GM21576 (cell line): ENCODE data around the gene NES.

Experiments
- ATAC-seq: cut with Tn5 transposase; IDR thresholded peaks from one replicate; pipeline ENCODE4 v1.9.1; 2021; ENCODE audit warnings: mild to moderate bottlenecking, moderate library complexity; ENCODE audit not compliant: unreplicated experiment

NES gene

DNA sequence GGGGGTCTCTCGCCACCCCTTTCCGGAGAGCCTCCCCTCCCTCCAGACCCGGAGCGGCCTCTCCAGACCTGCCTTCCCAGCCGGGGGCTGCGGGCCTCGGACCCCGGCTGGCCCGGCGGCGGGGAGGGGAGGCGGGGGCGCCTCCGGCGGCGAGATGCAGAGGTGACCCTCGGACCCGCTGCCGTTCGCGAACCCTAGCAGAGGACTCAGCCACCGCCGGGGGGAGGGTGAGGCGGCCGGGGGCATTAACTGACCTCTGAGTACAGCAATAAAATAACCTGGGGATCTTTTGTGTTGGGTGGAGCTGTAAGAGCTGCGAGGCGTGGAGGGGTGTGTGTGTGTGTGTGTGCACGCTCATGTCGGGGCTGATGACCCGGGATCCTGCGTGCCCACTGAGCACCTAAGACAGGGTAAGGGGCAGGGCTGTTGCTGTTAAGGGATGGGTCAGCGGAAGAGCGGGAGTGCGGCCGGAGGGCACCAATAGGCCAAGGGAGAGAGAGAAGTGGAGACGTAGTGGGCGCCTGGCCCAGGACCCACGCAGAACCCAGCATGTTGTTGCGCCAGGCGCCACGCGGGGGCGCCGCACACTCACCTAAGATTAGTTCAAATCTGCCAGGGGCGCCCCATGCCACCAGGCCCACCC lies 51.6 kb downstream of the NES start:
- no peak for ATAC-seq

DNA sequence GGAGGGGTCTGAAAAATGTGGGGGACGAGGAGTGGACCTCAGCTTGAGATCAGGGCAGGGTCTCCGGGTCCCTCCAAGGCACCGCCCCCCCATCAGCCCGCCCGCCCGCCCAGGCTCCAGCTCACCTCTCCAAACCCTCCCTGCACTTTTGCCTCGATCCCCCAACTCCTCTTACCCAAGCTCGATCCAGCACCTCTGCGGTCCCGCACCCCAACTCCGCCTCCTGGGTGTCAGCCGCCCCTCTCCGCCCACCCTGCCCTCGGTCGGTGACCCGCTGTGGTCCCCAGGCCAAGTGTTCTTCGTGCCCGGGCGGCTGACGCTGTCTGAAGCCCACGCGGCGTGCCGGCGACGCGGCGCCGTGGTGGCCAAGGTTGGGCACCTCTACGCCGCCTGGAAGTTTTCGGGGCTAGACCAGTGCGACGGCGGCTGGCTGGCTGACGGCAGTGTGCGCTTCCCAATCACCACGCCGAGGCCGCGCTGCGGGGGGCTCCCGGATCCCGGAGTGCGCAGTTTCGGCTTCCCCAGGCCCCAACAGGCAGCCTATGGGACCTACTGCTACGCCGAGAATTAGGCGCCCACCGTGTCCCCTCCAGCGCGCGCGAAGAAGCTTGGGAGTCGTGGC lies 52.3 kb downstream of the NES start:
- ATAC-seq = no peak

DNA sequence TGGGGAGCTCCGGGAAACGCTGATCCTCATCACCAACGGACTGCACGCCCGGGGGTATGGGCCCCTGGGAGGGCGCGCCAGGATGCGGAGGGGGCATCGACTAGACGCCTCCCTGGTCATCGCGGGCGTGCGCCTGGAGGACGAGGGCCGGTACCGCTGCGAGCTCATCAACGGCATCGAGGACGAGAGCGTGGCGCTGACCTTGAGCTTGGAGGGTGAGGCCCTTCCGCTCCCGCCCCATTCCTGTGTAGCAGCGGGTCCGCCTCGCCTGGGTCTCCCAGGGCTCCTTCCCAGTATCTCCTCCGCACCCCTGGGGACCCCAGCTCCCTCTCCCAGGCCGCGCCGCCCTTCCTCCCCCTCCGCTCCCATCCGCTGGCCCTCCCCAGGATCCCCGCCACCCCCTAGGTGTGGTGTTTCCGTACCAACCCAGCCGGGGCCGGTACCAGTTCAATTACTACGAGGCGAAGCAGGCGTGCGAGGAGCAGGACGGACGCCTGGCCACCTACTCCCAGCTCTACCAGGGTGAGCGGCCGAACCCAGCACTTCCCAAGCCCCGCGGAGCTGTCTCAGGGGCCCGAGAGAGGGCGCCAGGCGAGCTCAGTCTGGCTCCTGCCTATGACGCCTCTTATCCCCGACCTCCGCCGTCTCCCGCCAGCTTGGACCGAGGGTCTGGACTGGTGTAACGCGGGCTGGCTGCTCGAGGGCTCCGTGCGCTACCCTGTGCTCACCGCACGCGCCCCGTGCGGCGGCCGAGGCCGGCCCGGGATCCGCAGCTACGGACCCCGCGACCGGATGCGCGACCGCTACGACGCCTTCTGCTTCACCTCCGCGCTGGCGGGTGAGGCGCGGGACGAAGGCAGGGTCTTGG lies 53.0 kb downstream of the NES start:
- ATAC-seq = no peak

DNA sequence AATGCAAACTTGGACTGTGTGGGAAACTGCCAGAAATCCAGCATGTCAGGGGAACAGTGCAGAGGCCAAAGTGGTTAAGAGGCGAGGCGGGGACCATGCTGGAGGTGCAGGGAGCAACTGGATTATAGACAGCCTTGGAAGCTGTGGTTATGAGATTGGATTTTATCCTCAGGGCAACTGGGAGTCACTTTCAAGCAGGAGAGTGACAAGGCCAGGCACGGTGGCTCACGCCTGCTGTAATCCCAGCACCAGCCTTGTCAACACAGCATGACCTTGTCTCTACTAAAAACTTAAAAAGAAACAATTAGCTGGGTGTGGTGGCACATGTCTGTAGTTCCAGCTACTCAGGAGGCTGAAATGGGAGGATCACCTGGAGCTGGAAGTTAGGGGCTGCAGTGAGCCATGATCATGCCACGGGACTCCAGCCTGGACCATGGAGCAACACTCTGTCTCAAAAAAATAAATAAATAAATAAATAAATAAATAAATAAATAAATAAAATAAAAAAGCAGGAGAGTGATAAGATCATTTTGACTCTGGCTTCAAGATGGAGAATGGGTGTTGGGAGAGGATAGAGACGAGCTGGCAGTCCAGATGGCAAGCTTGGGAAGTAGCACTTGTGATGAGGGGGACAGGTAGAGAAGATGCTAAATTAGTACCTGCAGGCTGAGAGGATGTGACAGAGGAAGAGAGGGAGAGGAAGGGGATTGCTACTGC lies 54.5 kb downstream of the NES start:
- ATAC-seq = no peak

DNA sequence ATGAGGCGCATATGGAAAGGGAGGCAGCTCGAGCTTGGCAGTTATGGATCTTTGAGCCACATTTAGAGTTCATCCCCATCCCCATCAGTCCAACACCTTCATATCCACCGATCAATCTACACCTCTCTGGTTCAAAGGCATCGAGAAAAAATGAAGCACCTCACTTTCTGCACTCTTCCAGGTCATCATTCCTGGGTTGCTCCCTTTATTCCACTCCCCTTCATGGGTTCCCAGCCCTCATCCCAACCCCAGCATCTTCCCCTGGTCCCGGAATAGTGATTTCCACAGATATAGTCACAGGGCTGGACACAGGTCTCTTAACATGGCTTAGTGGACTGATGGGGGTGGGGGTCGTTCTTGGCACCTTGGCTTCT lies 57.6 kb downstream of the NES start:
- ATAC-seq = no peak

DNA sequence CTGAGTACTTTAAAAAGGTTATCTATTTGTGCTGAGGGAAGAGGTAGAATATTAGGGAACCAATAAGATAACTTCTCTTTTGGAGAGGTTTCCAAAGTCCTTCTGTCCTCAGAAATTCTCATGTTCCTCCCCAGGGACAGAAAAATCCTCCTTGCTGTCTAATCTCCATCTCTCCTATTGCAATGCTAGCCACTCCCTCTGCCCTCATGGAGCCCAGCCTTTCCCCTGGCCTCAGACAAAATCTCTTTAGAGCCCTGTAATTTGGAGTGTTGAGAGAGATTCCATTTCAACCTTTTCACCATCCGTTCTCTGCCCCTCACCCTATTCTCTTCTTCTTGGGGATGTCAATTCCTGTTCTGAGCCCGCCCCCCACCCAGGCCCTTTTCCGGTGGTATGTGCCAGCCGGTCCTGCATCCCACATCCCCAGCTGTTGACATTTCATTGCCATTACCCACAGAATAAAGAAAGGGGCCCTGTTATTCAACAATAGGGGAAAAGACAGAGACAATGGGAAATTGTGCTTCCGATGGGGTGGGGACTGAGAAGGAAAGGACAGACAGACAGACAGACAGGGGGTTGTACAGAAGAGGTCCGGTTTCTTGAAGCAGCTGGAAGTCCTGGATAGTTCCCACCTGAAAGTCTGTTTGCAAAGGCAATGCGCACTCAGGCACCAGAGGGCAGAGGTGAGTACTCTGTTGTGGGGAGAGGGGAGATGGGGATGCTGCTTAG lies 58.2 kb downstream of the NES start, which contains the start of gene HAPLN2:
HAPLN2 (plus strand) TSS at position 563 of the 729 bp plus-strand sequence. CDS start 4,076 bp downstream, outside the sequence.
- no peak for ATAC-seq
